Endothelial cell (in vitro differentiated cells): ENCODE measurements around the gene ING5. TPM values are rescaled to one million over a fixed set of nuclear protein-coding genes. Genes with fewer than 3 reads are reported as not detected.
A peak's percentile ranks its signal among the peaks of the same experiment; 100 is the strongest.

Experiments used
- DNase-seq: peaks from one replicate; pipeline ENCODE4 v3.0.0; 2021; ENCODE audit warnings: low spot score
- H3K27ac Mint-ChIP-seq: one replicate; pipeline ENCODE4 v1.8.0; 2021; ENCODE audit warnings: mixed read lengths, inconsistent platforms; ENCODE audit not compliant: unreplicated experiment
- H3K27me3 Mint-ChIP-seq: one replicate; pipeline ENCODE4 v1.8.0; 2021; ENCODE audit warnings: mild to moderate bottlenecking, moderate library complexity, mixed read lengths, inconsistent platforms; ENCODE audit not compliant: unreplicated experiment
- H3K36me3 Mint-ChIP-seq: one replicate; pipeline ENCODE4 v1.8.0; 2021; ENCODE audit warnings: mild to moderate bottlenecking, low read depth, mixed read lengths, inconsistent platforms; ENCODE audit not compliant: unreplicated experiment
- H3K4me1 Mint-ChIP-seq: one replicate; pipeline ENCODE4 v1.8.0; 2021; ENCODE audit warnings: mild to moderate bottlenecking, mixed read lengths, inconsistent platforms; ENCODE audit not compliant: unreplicated experiment
- H3K4me3 Mint-ChIP-seq: one replicate; pipeline ENCODE4 v1.8.0; 2021; ENCODE audit warnings: mild to moderate bottlenecking, mixed read lengths, inconsistent platforms; ENCODE audit not compliant: unreplicated experiment
- H3K9me3 Mint-ChIP-seq: one replicate; pipeline ENCODE4 v1.8.0; 2021; ENCODE audit warnings: mixed read lengths, inconsistent platforms; ENCODE audit not compliant: unreplicated experiment
- CTCF ChIP-seq: fragments of 200-600 bp; sonication (generic); IDR thresholded peaks from one replicate; pipeline ENCODE4 v1.5.0; 2021; ENCODE audit warnings: antibody characterized with exemption; ENCODE audit not compliant: unreplicated experiment
- total RNA-seq: library from RNA; stranded (reverse); fragmentation: NEBNext Ultra II Directional; extraction: Animal tissue kit (Norgen Biotek cat#: 25700); gene quantifications from one replicate; pipeline ENCODE4 v1.2.1, GENCODE V29; 2021; ENCODE audit not compliant: unreplicated experiment

The ING5 gene
- total RNA-seq, 1 donor from 2014 or later = 19.9 TPM

GRCh38 chr2:241774419-241775222, 72.8 kb downstream of the ING5 start:
- no peaks in the 10 kb centered on the region for H3K9me3 Mint-ChIP-seq
- peaks cover 3% of the 10 kb centered on the region for H3K36me3 Mint-ChIP-seq
- no peak overlapping the region for H3K27ac Mint-ChIP-seq
- peaks cover 2% of the 10 kb centered on the region for H3K4me1 Mint-ChIP-seq
- H3K4me3 Mint-ChIP-seq = no peak overlapping the region
- H3K27me3 Mint-ChIP-seq = peaks cover 5% of the 10 kb centered on the region
- peak; percentile 2 for DNase-seq
- TF ChIP-seq CTCF = no peak

GRCh38 chr2:241775223-241776177, 73.7 kb downstream of the ING5 start:
- Mint-ChIP-seq H3K4me1 (peaks cover 2% of the 10 kb centered on the region), H3K27me3 (peaks cover 5% of the 10 kb centered on the region), H3K36me3 (peaks cover 3% of the 10 kb centered on the region), H3K9me3 (no peaks in the 10 kb centered on the region), H3K4me3 (no peak overlapping the region), H3K27ac (no peak overlapping the region)
- peak; percentile 2 for DNase-seq
- no peak for TF ChIP-seq CTCF

- Mint-ChIP-seq H3K27me3 (peaks cover 5% of the 10 kb centered on the region), H3K36me3 (peaks cover 3% of the 10 kb centered on the region), H3K27ac (no peak within 1 kb of the TSS), H3K9me3 (peaks cover 4% of the 10 kb centered on the region), H3K4me3 (no peak within 1 kb of the TSS), H3K4me1 (peaks cover 2% of the 10 kb centered on the region)
- TF ChIP-seq CTCF = no peak
- DNase-seq = peak; percentile 2
Measured at GRCh38 chr2:241776336-241777169, 74.7 kb downstream of the ING5 start, which contains the start of gene GAL3ST2. TSS of gene GAL3ST2 (plus strand) at chr2:241776822. CDS start at chr2:241776956, 134 bp downstream.

GRCh38 chr2:241777170-241777685, 75.4 kb downstream of the ING5 start:
- peaks cover 4% of the 10 kb centered on the region for H3K9me3 Mint-ChIP-seq
- no peak overlapping the region for H3K27ac Mint-ChIP-seq
- no peak for TF ChIP-seq CTCF
- no peaks in the 10 kb centered on the region for H3K4me1 Mint-ChIP-seq
- H3K27me3 Mint-ChIP-seq = peaks cover 5% of the 10 kb centered on the region
- H3K36me3 Mint-ChIP-seq = peaks cover 3% of the 10 kb centered on the region
- peak; percentile 2 for DNase-seq
- no peak overlapping the region for H3K4me3 Mint-ChIP-seq
